NK-92 (cell line): ENCODE results near the gene MAFB.

Experiments used
- DNase-seq: peaks from one replicate; lab custom pipeline; 2025; ENCODE audit not compliant: unreplicated experiment; lab: John Stamatoyannopoulos, UW

MAFB gene

GRCh38 chr20:40635971-40636370 lies 53.1 kb downstream of the MAFB start:
- DNase-seq: no peak
